Esophagus squamous epithelium (tissue), 4 donors: ENCODE measurements around the gene COMT.

Experiments
- POLR2A ChIP-seq, 4 donors: fragments of 450-650 bp; IDR thresholded peaks; one replicate each; pipeline ENCODE4 v1.6.1; 2017; ENCODE audit warnings: antibody characterized with exemption in 4 of 4, mild to moderate bottlenecking in 4 of 4, moderate library complexity in 3 of 4
- TF ChIP-seq, protein P1 (sequence below), 6 experiments: fragments of 450-650 bp in 4 of 6; fragments of 200-600 bp in 2 of 6; sonication (generic) in 2 of 6; IDR thresholded peaks; one replicate each; pipeline ENCODE4 v1.5.1; 2016 to 2019; ENCODE audit warnings: antibody characterized with exemption in 6 of 6, mild to moderate bottlenecking in 4 of 6, moderate library complexity in 4 of 6

GRCh38 chr22:19991645-19992451 is 50.3 kb downstream of the COMT start:
- TF ChIP-seq, protein P1, sequence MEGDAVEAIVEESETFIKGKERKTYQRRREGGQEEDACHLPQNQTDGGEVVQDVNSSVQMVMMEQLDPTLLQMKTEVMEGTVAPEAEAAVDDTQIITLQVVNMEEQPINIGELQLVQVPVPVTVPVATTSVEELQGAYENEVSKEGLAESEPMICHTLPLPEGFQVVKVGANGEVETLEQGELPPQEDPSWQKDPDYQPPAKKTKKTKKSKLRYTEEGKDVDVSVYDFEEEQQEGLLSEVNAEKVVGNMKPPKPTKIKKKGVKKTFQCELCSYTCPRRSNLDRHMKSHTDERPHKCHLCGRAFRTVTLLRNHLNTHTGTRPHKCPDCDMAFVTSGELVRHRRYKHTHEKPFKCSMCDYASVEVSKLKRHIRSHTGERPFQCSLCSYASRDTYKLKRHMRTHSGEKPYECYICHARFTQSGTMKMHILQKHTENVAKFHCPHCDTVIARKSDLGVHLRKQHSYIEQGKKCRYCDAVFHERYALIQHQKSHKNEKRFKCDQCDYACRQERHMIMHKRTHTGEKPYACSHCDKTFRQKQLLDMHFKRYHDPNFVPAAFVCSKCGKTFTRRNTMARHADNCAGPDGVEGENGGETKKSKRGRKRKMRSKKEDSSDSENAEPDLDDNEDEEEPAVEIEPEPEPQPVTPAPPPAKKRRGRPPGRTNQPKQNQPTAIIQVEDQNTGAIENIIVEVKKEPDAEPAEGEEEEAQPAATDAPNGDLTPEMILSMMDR (IDR thresholded peaks at IDR 0.05), result no peak
- TF ChIP-seq POLR2A (IDR thresholded peaks at IDR 0.05), result no peak
